Right renal cortex interstitium (tissue), 3 donors: ENCODE data around the gene RRP1B. TPM values are rescaled to one million over a fixed set of nuclear protein-coding genes. Genes with fewer than 3 reads are reported as not detected.
"Not testable (repeated sequence)": the region's sequence is repeated elsewhere in the genome, so short reads cannot be mapped to it uniquely, and the experiment has no call there.

Source experiments
- DNase-seq, 3 donors: peaks; one replicate each; pipeline ENCODE4 v3.0.0-alpha.2; 2013; ENCODE audit warnings: low read depth in 3 of 3, low spot score in 2 of 3
- polyA plus RNA-seq, 3 donors: library from polyadenylated mRNA; unstranded; fragments of 120-200 nt; gene quantifications; one replicate each; pipeline ENCODE4 v1.2.1, GENCODE V29; 2013; ENCODE audit not compliant: insufficient read length in 3 of 3

RRP1B gene, protein sequence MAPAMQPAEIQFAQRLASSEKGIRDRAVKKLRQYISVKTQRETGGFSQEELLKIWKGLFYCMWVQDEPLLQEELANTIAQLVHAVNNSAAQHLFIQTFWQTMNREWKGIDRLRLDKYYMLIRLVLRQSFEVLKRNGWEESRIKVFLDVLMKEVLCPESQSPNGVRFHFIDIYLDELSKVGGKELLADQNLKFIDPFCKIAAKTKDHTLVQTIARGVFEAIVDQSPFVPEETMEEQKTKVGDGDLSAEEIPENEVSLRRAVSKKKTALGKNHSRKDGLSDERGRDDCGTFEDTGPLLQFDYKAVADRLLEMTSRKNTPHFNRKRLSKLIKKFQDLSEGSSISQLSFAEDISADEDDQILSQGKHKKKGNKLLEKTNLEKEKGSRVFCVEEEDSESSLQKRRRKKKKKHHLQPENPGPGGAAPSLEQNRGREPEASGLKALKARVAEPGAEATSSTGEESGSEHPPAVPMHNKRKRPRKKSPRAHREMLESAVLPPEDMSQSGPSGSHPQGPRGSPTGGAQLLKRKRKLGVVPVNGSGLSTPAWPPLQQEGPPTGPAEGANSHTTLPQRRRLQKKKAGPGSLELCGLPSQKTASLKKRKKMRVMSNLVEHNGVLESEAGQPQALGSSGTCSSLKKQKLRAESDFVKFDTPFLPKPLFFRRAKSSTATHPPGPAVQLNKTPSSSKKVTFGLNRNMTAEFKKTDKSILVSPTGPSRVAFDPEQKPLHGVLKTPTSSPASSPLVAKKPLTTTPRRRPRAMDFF
- polyA plus RNA-seq, result 10 to 100 TPM; 28.0 to 30.2 (median 28.9) TPM

- DNase-seq, result peak in 2 of 3 donors; percentile 60 to 76
Measured at GRCh38 chr21:43659136-43660000, at the start of gene RRP1B, which contains the start of gene HSF2BP. Gene RRP1B (plus strand): TSS chr21:43659560. CDS start chr21:43659665, 105 bp downstream. Gene HSF2BP (minus strand): TSS chr21:43659488. CDS start chr21:43658096, 1,392 bp downstream.

GRCh38 chr21:43611598-43612369 lies 47.6 kb upstream of the RRP1B start:
- peak; percentile 26 to 36 (median 32) for DNase-seq

DNA sequence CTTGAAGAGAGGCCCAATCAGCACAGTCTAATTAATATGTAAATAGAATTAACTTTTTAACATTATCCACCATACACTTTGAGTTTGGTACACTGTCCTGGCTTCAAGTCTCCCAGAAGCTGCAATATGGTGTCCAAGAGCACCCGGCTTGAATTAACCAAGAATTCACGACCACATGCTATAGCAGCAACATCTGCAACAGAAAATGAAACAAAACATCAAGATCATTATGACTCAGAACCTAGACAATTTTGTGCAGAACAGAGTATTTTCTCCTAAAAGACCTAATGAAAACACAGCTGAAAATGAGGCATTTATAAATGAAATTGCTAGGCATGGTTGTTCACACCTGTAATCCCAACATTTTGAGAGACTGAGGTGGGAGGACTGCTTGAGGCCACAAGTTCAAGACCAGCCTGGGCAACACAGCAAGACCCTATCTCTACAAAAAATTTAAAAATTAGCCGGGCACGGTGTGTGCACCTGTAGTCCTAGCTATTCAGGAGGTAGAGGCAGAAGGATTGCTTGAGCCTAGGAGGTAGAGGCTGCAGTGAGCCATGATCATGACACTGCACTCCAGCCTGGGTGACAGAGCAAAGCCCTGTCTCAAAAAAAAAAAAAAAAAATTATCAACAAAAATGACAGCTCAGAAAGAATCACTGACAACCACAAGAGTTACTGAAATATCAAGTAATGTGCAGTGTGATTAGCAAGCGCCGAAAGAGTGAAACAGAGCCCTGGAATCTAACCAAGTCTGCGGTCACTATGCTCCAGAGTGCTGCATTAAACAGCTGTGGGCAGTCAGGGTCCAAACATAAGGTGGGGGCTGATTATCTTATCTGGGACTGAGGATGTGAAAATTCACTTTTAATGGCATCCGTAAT lies 45.4 kb upstream of the RRP1B start:
- DNase-seq, result no peak

DNA sequence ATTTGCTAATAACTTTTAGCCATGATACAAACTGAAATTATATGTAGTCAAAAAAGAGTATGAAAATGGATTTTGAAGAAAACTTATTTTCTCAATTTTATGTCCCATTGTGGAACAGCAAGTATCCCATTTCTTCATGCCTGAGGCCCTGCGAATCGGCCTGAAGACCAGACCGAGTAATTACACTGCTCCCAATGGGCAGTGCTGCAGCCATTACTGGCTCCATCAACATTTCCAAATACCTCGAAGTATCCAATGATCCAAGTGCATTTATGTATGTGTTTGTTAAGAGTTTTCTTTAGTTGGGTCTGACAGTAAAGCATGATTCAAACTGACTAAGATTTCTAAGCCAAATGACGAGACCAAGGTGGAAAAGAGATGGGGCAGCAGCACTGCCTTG lies 44.5 kb upstream of the RRP1B start:
- DNase-seq, result no peak

DNA sequence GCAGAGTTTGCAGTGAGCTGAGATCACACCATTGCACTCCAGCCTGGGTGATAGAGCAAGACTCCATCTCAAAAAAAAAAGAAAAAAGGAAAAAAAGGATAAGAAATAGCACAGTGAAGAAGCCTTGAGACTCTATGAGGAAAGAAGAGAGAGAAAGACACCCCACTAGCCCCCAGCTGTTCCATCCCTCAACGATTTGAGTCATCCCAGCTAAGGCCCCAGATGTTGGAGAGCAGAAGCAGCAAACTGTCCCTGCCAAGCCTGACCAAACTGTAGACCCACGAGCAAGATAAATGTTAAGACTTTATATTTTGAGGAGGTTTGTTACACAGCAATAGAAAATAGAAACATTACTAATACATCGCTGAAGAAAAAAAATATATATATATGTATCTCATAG lies 42.5 kb upstream of the RRP1B start:
- DNase-seq, result not testable (repeated sequence)

DNA sequence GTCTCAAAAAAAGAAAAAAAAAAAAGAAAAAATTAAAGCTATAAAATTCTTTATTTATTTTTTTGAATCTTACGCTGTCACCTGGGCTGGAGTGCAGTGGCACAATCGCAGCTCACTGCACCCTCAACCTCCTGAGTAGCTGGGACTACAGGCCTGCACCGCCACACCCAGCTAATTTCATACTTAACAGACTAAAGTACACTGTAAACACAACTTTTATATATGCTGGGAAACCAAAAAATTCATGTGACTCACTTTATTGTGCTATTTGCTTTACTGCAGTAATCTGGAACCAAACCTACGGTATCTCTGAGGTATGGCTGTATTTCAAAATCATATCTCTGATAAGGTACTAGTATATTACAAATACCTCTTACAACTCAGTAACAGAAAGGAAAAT lies 40.4 kb upstream of the RRP1B start:
- DNase-seq, result no peak

- DNase-seq, result no peak
Measured at GRCh38 chr21:43619344-43619743, 40.0 kb upstream of the RRP1B start.

GRCh38 chr21:43619856-43620255 lies 39.5 kb upstream of the RRP1B start:
- no peak for DNase-seq

DNA sequence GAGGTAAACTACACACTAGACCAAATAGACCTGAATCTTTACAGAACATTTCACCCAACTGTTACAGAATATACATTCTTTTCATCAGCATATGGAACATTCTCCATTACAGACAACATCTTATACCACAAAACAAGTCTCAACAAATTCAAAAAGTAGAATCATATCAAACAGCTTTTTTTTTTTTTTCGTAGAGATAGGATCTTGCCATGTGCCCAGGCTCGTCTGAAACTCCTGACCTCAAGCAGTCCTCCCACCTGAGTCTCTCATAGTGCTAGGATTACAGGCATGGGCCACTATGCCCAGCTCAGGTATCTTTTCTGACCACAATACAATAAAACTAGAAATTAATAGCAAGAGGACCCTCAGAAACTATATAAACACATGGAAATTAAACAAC lies 36.6 kb upstream of the RRP1B start:
- DNase-seq, result no peak

DNA sequence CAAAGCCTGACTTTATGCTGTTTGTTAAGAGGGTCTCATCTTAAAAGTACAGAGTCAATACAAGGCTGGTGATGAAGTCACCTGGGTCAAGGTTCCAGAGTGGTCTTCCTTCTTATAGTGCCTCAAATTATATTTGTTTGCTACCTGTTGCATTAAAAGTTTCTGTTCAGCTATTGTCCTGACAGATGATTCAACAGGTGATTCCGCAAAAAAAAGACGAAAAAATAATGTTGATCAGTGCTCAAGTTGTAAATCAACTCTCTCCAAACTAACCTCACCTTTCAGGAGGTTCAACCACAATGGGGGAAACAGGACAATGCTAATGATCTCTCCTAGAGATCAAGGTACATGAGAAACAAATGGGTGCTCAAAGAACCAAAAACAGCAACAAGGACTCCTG lies 35.8 kb upstream of the RRP1B start:
- no peak for DNase-seq

DNA sequence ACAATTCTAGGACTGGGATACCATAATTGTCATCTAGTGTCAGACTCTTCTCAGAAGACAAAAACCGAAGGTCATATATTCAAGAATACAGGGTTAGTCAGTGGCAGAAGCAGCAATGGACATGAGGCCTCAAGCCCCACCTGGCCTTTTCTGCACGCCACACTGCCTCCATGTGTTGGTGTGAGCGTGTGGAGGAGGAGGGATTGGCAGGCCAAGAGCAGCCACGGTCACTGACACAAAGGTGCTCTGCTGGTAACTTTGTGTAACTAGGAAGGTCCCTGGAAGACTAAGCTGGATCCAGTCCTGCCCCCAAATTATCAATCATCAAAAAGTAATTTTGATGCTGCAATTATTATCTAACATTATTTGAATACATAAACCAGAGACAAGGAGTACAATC lies 35.0 kb upstream of the RRP1B start:
- no peak for DNase-seq

- DNase-seq, result no peak
Measured at GRCh38 chr21:43626390-43626789, 33.0 kb upstream of the RRP1B start.

DNA sequence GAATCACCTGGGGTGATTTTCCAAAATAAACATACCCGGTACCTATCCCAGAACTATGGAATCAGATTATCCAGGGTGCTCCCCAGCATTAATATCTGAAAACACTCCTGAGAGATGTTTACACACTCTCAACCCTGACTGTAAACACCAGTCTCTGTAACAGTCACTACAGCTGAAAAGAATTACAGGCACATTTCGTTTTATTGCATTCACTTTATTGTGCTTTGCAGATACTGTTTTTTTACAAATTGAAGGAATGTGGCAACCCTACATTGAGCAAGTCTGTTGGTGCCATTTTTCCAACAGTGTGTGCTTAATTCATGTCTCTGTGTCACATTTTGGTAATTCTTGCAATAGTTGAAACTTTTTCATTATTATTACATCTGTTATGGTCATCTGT lies 31.8 kb upstream of the RRP1B start:
- no peak for DNase-seq

- no peak for DNase-seq
Measured at GRCh38 chr21:43631411-43632107, 27.8 kb upstream of the RRP1B start.

- DNase-seq, result no peak
Measured at GRCh38 chr21:43632373-43632905, 26.9 kb upstream of the RRP1B start.

- DNase-seq, result no peak
Measured at GRCh38 chr21:43634618-43635017, 24.7 kb upstream of the RRP1B start.

- no peak for DNase-seq
Measured at GRCh38 chr21:43635436-43635835, 23.9 kb upstream of the RRP1B start.

DNA sequence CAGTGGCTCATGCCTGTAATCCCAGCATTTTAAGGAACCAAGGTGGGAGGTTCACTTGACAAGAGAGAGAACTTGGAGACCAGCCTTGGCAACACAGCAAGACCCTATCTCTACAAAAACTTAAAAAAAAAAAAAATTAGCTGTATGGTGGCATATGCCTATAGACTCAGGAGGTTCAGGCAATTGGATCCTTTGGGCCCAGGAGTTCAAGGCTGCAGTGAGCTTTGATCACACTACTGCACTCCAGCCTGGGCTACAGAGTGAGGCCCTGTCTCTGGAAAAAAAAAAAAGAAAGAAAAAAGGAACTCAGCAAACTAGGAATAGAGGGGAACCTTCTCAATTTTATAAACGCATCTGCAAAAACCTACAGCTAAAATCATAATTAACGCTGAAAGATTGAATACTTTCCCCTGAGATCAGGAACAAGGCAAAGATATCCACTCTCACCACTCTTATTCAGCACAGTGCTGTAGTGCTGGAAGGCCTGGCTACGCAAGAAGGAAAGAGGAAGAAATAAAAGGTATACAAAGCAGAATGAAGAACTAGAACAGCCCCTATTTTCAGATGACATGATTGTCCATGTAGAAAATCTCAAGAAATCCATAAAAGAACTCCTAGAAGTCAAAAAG lies 21.7 kb upstream of the RRP1B start:
- no peak for DNase-seq
